HG02870 (cell line): Measurements from ENCODE around the gene MISP3.

ENCODE experiments used
- ATAC-seq: cut with Tn5 transposase; IDR thresholded peaks from one replicate; pipeline ENCODE4 v1.9.1; 2021; ENCODE audit warnings: mild to moderate bottlenecking, moderate library complexity; ENCODE audit not compliant: unreplicated experiment

MISP3 gene

GRCh38 chr19:14101003-14101545 is 28.5 kb downstream of the MISP3 start:
- no peak for ATAC-seq

DNA sequence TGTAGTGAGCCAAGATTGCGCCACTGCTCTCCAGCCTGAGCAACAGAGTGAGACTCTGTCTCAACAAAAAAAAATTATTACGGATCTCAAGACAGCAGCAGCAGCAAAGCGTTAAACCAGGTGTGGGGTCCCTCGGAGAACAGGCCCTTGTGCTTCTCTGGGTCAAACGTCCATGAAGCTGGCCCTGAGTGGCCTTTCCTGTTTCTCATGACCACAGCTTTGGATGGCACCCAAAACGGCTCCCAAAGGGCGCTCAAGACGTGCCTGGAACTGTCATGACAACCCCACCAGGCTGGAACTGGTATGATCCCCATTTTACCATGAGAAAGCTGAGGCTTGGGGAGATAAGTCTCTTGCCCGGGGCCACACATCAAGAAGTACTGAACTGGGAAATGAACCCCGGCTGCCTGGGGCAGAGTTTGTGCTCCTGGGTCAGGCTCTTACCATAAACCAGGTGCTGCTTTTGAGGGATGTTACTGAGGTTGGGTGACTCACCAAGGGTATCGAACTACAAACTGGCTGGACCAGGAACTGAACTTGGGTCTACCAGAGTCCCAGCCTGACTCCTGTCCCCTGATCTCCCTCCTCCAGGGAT is 29.6 kb downstream of the MISP3 start:
- ATAC-seq = no peak

- no peak for ATAC-seq
Measured at GRCh38 chr19:14102756-14103155, 30.2 kb downstream of the MISP3 start.

DNA sequence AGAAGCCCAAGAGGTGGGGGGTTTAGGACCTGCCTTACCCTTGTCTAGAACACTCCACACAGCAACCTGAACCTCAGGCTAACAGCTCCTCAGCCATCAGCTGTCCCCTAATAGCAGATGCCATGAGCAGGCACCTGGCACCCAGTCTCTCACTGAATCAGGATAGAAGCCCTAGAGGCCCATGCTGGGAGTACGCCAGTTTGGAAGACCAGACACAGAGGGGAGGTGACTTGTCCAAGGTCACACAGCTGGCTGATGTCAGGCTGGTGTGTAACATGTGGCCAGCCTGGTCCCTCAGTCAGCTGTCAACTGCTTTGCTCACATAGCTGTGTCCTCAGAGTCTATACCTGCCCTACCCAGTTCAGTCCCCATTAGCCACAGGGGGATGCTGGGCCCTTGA is 30.7 kb downstream of the MISP3 start:
- no peak for ATAC-seq

DNA sequence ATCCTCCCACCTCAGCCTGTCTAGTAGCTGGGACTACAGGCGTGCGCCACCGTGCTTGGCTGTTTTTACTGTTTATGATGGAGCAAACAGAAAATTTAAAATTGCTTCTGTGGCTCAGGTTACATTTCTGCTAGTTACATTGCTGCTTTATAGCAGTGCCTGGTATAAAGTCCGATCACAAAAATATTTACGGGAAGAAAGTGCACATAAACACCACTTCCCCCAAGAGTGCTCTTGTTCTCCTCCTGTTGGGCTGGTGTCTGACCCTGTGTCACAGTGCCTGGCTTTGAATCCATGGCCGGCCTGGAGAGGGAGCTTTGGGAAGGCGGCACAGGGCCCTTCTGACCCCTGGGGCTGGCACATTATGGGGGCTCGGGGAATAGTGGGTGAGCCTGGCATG is 33.1 kb downstream of the MISP3 start:
- no peak for ATAC-seq

DNA sequence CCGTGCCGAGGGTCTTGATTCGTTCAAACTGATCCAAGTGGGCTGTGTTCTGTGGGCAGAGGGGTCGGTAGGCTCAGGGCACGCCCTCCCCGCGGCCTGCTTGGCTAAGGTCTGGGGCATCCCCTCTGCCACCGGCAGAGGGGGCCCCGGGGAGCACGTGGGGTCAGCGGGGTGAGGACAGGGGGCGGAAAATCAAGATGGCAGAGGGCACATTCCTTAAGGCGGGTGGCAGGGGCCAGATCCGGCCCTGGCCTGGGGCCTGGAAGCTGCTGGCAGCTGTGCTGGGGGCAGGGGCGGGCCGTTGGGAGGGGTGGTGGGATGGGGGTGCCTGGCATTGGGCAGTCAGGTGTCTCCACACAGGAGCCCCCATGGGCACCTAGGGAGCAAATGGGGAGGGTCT is 34.3 kb downstream of the MISP3 start:
- no peak for ATAC-seq

DNA sequence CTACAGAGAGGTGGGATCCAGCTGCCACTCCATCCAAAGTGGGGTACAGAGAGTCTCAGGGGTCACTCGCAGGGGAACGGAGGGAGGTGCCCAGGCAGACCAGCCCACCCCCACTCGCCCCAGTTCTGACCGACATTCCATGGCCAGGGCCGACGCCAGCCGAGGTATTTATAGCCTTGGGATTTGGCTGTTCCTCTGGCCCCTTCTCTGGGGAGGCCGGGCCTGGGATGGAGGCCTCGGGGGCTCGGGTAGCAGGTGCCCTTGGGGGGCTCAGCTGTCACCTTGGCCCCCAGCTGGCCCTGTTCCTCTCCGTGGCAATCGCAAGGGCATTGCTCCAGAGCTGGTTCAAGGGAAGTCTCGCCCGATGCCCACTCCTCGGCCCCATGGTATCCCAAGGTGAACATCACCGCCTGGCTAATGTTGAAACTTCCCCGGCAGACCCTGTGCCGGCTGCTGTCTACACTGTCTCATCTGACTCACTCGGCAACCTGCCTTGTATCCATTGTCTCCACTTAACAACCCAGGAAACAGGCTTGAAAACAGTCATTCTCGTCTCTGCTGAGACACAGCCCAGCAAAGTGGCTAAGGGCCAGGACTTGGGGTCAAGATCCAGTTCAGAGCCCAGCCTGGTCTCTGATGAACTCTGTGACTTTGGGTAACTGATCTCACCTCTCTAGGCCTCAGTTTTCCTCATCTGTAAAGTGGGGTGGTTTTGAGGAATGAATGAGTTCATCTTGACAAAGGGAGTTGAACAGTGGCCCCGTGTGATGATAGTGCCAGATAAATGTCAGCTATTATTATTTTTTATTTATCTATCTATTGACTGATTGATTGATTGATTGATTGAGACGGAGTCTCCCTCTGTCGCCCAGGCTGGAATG is 35.2 kb downstream of the MISP3 start:
- no peak for ATAC-seq

- no peak for ATAC-seq
Measured at GRCh38 chr19:14110650-14111049, 38.1 kb downstream of the MISP3 start.

DNA sequence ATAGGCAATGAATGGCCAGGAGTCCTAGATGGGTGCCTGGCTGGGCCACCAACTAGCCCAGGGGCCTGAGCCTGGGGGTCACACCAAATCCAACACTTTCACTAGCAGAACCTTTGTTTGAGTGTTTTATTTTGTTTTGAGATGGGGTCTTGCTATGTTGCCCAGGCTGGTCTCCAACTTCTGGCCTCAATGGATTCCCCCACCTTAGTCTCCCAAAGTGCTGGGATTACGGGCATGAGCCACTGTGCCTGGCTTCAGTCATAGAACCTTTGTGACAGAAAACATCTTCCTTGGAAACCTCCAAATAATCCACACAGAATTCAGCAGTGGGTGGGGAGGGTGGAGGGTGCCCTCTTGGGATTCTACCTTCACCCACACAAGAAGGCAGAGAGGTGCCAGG is 38.9 kb downstream of the MISP3 start:
- no peak for ATAC-seq

GRCh38 chr19:14112051-14112808 is 39.6 kb downstream of the MISP3 start:
- no peak for ATAC-seq

DNA sequence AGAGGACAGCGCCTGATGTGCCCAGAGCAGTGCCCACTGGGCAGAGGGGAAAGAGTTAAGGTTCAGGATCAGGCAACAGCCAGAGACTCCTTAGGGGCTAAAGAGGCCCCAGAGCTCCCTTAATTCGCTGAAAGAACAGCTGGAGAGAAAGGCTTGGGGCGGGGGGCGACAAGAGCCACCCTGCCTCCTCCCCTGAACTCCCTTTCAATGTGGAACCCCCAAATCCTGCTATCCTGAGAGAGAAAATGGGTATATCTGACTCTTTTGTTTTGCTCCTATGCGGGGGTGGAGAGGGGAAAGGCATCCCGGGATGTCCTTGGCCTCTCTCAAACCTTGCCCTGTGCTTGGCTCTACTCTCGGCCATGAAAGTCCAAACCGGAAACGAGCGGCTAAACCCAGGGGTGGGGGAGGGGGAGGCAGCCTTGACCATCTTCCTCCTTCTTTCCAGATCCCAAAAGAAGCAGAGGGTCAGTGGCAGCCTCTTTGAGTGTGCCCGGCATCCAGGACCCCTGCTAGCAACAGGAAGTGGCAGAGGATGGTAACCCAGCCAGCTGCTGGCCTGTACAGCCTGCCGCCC is 40.3 kb downstream of the MISP3 start:
- ATAC-seq = no peak

DNA sequence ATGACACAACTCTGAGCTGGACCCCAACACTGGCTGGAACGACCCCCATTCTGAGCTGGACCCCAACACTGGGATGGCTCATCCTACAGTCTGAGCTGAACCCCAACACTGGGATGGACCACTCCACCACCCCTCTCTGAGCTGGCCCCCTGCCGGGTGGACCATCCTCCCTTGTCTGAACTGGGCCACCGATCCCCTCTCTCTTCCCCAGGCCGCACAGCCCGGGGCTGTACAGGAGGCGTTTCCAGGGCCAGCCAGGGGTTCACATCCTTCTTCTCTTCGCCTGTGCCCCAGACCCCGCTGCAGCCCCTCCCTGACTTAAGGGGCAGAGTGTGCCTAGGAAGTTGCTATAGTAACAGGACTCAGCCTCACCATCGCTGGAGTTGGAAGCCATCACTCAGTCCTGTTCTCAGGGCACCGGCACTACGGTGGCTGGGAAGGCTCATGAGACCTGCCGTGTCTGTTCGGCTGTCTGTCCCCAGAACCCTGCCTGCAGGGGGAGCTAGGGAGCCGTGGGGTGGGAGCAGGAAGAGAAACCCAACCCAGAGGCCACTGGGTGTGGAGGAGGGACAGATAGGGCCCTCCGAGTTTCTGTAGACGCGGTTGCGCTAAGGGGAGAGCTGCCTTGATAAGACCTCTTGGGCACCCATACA is 41.3 kb downstream of the MISP3 start:
- no peak for ATAC-seq

GRCh38 chr19:14114439-14114838 is 41.9 kb downstream of the MISP3 start:
- ATAC-seq = no peak

- ATAC-seq = no peak
Measured at GRCh38 chr19:14114854-14115253, 42.3 kb downstream of the MISP3 start.

DNA sequence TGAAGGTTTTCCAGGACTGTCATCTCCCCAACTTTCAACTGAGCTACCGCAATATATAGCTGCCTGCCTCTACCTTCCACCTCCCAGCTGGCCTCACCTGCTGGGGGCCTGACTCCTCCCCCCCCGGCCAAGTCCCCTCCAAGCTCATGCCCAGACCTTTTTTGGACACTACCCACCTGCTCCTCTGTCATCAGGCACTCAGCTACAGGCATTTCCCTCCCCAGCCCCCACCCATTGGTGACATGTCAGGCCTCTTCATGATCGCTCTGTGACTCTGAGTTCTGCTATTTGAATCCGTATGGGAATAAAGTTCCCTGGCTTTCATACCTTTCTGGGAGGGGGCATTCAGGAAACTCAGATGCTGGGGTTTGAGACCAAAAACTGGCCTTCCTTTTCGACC is 43.2 kb downstream of the MISP3 start:
- ATAC-seq = no peak

GRCh38 chr19:14116525-14116917 is 43.9 kb downstream of the MISP3 start:
- ATAC-seq = no peak

DNA sequence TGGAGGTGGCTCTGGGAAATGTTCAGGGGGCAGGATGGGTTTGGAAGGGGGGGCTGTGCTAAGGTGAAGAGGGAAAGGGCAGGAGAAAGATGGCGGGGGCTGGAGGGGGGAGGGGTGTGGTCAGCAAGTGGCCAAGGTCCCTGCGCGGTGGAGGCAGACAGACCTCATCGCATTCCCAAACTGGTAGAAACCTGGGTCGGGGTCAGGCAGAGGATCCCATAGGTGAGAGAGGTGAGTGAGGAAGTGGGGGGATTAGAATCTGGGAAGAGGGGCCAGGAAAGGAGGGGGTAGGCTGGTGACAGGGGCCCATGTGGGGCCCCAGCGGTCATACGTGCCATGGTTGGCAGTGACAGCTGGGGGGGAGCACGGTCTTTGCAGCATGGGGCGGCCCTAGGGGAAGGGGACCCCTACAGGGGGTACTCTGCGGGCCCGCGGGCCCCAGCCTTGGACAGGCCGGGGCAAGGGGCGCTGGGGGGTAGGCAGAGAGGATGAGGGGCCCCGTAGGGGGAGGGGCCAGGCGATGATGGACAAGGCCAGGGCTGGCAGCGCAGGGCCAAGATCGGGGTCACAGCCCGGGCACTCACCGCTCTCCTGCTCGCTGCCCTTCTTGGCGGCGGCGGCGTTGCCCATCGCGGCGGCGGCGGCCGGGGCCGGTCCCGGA is 44.5 kb downstream of the MISP3 start:
- no peak for ATAC-seq

GRCh38 chr19:14117668-14118164 is 45.1 kb downstream of the MISP3 start, which contains the start of gene PRKACA:
TSS of gene PRKACA (minus strand) at chr19:14117762. CDS start at chr19:14117547, 215 bp downstream.
- ATAC-seq = peak; percentile 92

- peak; percentile 21 for ATAC-seq
Measured at GRCh38 chr19:14118165-14119051, 45.8 kb downstream of the MISP3 start.
